GM04504 (cell line): ENCODE measurements around the gene SLC26A9.
"Not testable (repeated sequence)": the region's sequence is repeated elsewhere in the genome, so short reads cannot be mapped to it uniquely, and the experiment has no call there.

Experiments
- DNase-seq: peaks from one replicate; pipeline ENCODE4 v3.0.0-alpha.2; 2012; ENCODE audit warnings: low read depth

Gene SLC26A9

GRCh38 chr1:205924460-205924790 lies 18.8 kb downstream of the SLC26A9 start:
- no peak for DNase-seq

- no peak for DNase-seq
Measured at GRCh38 chr1:205923651-205924459, 19.4 kb downstream of the SLC26A9 start.

GRCh38 chr1:205922806-205923205 lies 20.4 kb downstream of the SLC26A9 start:
- DNase-seq, result no peak

- no peak for DNase-seq
Measured at GRCh38 chr1:205922314-205922713, 20.9 kb downstream of the SLC26A9 start.

- no peak for DNase-seq
Measured at GRCh38 chr1:205921570-205921909, 21.7 kb downstream of the SLC26A9 start.

GRCh38 chr1:205920861-205921569 lies 22.2 kb downstream of the SLC26A9 start:
- DNase-seq, result no peak

- DNase-seq, result no peak
Measured at GRCh38 chr1:205920159-205920558, 23.1 kb downstream of the SLC26A9 start.

GRCh38 chr1:205918955-205919746 lies 24.1 kb downstream of the SLC26A9 start:
- peak; percentile 66 for DNase-seq

- no peak for DNase-seq
Measured at GRCh38 chr1:205917466-205918238, 25.6 kb downstream of the SLC26A9 start.

GRCh38 chr1:205916541-205916940 lies 26.7 kb downstream of the SLC26A9 start:
- DNase-seq, result no peak

- DNase-seq, result no peak
Measured at GRCh38 chr1:205915354-205915990, 27.8 kb downstream of the SLC26A9 start.

GRCh38 chr1:205914730-205915129 lies 28.5 kb downstream of the SLC26A9 start:
- DNase-seq, result no peak

GRCh38 chr1:205914155-205914507 lies 29.1 kb downstream of the SLC26A9 start:
- DNase-seq, result no peak

- no peak for DNase-seq
Measured at GRCh38 chr1:205913451-205914154, 29.7 kb downstream of the SLC26A9 start.

- no peak for DNase-seq
Measured at GRCh38 chr1:205907794-205908193, 35.5 kb downstream of the SLC26A9 start.

GRCh38 chr1:205905095-205905494 lies 38.2 kb downstream of the SLC26A9 start:
- not testable (repeated sequence) for DNase-seq

- DNase-seq, result no peak
Measured at GRCh38 chr1:205896351-205896750, 46.9 kb downstream of the SLC26A9 start.

- not testable (repeated sequence) for DNase-seq
Measured at GRCh38 chr1:205894119-205894518, 49.1 kb downstream of the SLC26A9 start.

GRCh38 chr1:205892175-205892574 lies 51.1 kb downstream of the SLC26A9 start:
- DNase-seq, result not testable (repeated sequence)

- peak; percentile 11 for DNase-seq
Measured at GRCh38 chr1:205891481-205891880, 51.8 kb downstream of the SLC26A9 start.

- not testable (repeated sequence) for DNase-seq
Measured at GRCh38 chr1:205890631-205891030, 52.6 kb downstream of the SLC26A9 start.
